HG02571 (cell line): ENCODE results near the gene PEX26.

Experiments
- ATAC-seq: cut with Tn5 transposase; IDR thresholded peaks from one replicate; pipeline ENCODE4 v1.9.1; 2021; ENCODE audit warnings: mild to moderate bottlenecking, moderate library complexity; ENCODE audit not compliant: unreplicated experiment

Gene PEX26

DNA sequence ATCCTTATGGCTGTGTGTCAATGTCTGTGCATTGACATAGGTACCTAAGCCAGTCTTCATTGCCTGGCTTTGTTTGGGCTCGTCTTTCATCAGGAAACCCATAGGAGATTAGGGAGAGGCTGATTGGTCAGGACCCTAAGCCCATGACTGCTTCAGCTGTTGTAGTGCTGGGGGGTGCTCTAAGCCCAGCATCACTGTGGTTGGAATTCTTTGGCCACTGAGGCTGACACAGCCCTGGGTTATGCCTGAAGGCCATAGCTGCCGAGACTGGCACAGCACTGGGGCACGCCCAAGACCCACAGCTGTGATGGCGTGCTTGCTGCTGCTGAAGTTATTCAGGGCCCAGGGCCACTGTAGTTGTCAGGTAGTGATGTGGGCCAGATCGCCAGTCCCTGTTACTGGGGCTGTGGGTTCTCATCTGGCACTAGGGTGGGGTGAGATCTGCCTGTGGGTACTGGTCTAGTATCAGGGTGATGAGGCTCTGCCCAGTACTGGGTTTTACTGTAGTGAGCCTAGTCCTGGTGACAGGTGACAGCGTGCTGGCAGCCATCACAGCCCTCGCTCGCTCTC, 77.1 kb downstream of the PEX26 start:
- ATAC-seq = no peak
